Measurements from ENCODE around the gene CCDC183.
"Not testable (repeated sequence)": the region's sequence is repeated elsewhere in the genome, so short reads cannot be mapped to it uniquely, and the experiment has no call there.

CCDC183 gene

DNA sequence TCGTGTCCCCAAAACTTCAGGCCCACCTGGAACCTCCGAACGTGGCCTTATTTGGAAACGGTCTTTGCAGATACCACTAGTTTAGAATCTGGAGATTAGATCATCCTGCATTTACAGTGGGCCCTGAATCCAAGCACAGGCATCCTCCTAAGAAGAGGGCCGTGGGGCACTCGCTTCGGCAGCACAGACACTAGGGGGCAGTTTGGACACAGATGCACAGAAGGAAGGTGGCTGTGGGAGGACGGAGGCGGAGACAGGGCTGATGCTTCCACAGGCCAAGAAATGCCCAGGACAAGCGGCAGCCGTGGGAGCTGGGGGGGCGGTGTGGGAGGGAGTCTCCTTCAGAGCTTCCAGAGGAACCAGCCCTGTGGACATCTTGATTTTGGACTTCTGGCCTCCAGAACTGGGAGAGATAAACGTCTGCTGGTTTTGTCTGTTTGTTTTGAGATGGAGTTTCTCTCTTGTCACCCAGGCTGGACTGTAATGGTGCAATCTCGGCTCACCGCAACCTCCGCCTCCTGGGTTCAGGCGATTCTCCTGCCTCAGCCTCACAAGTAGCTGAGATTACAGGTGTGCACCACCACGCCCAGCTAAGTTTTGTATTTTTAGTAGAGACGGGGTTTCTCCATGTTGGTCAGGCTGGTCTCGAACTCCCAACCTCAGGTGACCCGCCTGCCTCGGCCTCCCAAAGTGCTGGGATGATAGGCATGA is 35.1 kb upstream of the CCDC183 start:
- DNase-seq (ENCODE audit: low read depth); H3K4me3 ChIP-seq (ENCODE audit: low read depth, low read length): not testable (repeated sequence)
- TF ChIP-seq CTCF (IDR thresholded peaks at IDR 0.05; ENCODE audit: control insufficient read depth, extremely low read depth, insufficient read depth) = peak; percentile 75

- no peak for DNase-seq (ENCODE audit: low read depth)
- H3K4me3 ChIP-seq (ENCODE audit: low read depth, low read length) = no peak overlapping the region
- no peak for TF ChIP-seq CTCF (IDR thresholded peaks at IDR 0.05; ENCODE audit: control insufficient read depth, extremely low read depth, insufficient read depth)
These were observed 34.6 kb upstream of the CCDC183 start for GRCh38 chr9:136761545-136761981.

DNA sequence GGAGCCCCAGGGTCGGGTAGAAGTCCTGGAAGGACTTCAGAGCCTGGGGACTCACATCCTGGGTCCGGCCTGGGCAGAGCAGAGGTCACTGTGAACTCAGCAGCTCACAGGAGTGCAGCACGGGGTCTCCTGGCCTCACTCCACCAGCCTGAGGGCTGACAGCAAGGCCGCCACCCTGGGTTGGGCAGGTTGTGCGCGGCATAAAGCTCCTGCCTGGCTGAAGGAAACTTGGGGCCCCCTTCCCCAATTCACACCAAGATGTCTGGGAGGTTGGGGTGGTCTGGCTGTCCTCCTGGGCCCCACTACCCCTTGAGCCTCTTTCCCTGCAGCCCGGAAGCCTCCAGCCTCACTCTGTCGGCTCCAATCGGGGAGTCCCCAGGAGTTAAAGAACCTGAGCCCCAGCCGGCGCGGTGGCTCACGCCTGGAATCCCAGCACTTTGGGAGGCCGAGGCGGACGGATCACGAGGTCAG is 33.9 kb upstream of the CCDC183 start:
- DNase-seq (ENCODE audit: low read depth) = no peak
- no peak overlapping the region for H3K4me3 ChIP-seq (ENCODE audit: low read depth, low read length)
- no peak for TF ChIP-seq CTCF (IDR thresholded peaks at IDR 0.05; ENCODE audit: control insufficient read depth, extremely low read depth, insufficient read depth)

- TF ChIP-seq CTCF (IDR thresholded peaks at IDR 0.05; ENCODE audit: control insufficient read depth, extremely low read depth, insufficient read depth) = no peak
- no peak overlapping the region for H3K4me3 ChIP-seq (ENCODE audit: low read depth, low read length)
- no peak for DNase-seq (ENCODE audit: low read depth)
These were observed 33.1 kb upstream of the CCDC183 start for GRCh38 chr9:136762915-136763648.

- H3K4me3 ChIP-seq (ENCODE audit: low read depth, low read length) = no peak overlapping the region
- TF ChIP-seq CTCF (IDR thresholded peaks at IDR 0.05; ENCODE audit: control insufficient read depth, extremely low read depth, insufficient read depth) = no peak
- DNase-seq (ENCODE audit: low read depth) = no peak
These were observed 32.5 kb upstream of the CCDC183 start for GRCh38 chr9:136763649-136764035.

DNA sequence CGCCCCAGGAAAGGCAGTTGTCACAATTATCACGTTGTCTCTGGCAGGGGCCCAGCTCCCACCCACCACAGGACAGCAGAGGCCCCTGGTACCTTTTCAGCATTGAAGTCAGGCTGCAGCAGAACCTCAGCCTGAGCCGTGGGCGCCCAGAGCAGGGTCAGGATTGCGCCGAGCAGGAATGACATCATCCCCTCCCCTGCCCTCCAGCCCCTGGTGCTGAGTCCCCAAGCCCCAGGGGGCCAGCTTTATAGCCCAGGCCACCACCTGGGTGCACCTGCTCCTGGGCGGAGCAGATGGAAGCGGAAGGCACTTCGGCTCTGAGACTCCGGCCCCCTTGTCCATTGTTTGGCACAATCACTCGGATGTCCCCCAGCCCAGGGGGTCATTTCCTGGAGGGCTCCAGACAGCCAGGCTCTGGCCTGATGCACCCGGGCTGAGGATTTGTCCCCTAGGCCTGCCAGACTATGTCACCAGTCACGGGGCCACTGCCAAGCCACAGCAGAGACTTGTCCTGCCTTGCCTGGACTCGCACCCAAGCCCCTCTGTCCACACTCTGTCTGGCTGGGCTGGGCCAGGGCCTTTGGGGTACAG is 31.7 kb upstream of the CCDC183 start, which contains the start of gene LCN15:
Gene LCN15, minus strand, starts transcription at position 218 of the 591 bp plus-strand sequence. Its CDS starts 30 bp downstream, at position 188.
- DNase-seq (ENCODE audit: low read depth) = no peak
- H3K4me3 ChIP-seq (ENCODE audit: low read depth, low read length) = no peak within 1 kb of the TSS
- TF ChIP-seq CTCF (IDR thresholded peaks at IDR 0.05; ENCODE audit: control insufficient read depth, extremely low read depth, insufficient read depth) = no peak
